GM21576 (cell line): Measurements from ENCODE around the gene ELF4.
A peak's percentile ranks its signal among the peaks of the same experiment; 100 is the strongest.
"Not testable (repeated sequence)": the region's sequence is repeated elsewhere in the genome, so short reads cannot be mapped to it uniquely, and the experiment has no call there.

ENCODE experiments used
- ATAC-seq: cut with Tn5 transposase; IDR thresholded peaks from one replicate; pipeline ENCODE4 v1.9.1; 2021; ENCODE audit warnings: mild to moderate bottlenecking, moderate library complexity; ENCODE audit not compliant: unreplicated experiment

The ELF4 gene

DNA sequence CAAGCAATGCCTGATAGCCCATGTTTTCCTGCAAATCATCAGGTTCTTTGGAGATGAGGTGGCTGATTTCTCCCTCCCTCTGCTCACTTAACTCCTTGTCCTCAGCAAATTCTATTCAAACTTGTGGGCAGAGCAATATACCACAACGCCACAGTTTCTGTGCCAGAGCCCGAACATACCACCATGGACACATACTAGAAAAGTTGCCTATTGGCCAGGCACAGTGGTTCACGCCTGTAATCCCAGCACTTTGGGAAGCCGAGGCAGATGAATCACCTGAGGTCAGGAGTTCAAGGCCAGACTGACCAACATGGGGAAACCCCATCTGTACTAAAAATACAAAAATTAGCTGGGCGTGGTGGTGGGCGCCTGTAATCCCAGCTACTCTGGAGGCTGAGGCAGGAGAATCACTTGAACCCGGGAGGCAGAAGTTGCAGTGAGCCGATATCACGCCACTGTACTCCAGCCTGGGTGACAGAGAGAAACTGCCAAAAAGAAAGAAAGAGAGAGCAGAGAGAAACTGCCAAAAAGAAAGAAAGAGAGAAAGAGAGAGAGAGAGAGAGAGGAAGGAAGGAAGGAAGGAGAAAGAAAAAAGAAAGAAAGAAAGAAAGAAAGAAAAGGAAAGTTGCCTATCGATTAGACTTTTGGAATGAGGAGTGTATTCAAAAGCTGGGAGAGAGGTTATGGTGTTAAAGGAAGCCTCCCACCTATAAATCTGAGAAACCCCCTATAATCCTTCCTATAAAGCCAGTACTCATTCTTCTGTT, 5.0 kb upstream of the ELF4 start:
- ATAC-seq = not testable (repeated sequence)

GRCh38 chrX:130114141-130114588, 3.9 kb upstream of the ELF4 start:
- ATAC-seq = no peak

GRCh38 chrX:130111220-130112154, 1.2 kb upstream of the ELF4 start:
- no peak for ATAC-seq

DNA sequence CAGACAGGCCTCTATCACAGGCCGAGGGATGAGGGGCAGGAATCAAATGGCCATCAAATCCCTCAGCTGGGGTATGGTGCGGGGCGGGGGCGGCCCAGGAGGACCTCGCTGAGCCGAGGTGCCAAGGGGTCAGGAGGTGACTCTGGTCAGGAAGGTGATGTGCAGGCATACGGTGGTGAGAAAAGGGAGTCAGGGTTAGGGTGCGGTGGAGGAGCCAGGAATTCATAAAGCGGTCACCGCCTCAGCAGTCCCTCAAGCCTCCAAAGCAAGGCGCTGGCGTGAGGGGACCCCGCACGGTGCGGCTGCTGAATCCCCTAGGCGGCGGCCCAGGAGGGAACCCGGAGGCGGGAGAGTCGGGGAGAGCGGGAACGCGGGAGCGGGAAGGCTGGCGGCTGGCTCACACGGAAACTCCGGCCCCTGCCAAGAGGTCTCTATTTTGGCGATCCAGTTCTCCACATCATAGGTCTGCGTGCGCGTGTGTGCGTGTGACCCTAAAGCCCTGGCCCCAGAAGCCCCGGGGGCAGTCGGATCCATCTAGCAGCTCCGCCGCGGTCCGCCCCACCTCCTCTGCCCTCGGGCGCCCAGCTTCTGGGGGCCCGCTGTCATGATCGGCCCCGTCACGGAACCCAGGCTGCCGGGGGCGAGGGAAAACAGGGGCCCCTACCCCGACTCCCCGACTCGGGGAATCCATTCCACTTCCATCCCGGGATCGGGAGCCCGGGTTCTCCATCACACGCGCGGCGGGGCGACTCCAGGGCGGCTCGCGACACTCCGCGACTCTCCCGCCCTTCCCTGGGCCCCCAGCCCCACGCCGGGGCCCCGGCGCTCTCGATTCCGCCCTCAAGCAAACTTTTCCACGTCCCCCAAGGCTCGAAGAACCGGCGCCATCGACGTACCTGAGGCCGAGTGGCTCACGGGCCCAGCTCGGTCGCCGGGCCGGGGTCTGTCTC, 593 bp downstream of the ELF4 start:
- no peak for ATAC-seq

GRCh38 chrX:130108647-130109428, 1.5 kb downstream of the ELF4 start:
- peak; percentile 80 for ATAC-seq

DNA sequence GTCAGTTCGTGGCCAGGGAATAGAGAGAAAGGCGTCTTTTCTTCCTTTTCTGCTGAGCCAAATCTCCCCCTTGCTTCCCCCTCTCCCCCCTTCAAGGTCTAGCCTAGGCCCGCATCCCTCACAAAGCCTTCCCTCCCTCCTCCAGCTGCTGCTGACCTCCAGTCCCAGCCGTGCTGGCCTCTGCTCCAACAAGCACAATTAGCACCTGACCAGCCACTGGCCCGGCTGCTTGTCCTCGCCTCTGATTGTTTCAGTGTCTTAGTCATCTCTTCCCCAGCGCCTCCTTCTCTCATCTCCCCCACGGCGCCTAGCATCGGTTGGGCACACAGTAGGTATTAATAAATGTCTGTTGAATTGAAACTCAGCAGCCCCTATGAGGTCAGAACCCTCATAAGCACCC, 4.2 kb downstream of the ELF4 start:
- ATAC-seq = no peak

DNA sequence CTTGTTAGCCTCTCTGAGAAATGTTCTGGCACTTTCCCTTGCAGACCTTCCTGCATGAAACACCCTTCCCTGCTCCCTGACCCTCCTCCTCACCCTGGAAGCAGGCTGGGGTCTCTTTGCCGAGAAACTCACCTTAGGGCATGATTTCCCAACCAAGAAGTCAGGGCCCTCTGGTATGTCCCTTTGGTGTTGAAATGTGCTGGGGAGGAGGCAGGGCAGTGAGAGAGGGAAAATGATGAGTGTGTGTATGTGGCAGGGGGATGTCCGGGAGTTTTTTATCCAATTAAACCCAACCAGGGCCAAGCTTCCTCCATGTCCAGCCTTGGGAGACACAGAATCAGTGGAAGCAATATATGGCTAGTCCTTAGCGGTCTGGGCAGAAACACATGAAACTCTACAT, 5.1 kb downstream of the ELF4 start:
- ATAC-seq = no peak

DNA sequence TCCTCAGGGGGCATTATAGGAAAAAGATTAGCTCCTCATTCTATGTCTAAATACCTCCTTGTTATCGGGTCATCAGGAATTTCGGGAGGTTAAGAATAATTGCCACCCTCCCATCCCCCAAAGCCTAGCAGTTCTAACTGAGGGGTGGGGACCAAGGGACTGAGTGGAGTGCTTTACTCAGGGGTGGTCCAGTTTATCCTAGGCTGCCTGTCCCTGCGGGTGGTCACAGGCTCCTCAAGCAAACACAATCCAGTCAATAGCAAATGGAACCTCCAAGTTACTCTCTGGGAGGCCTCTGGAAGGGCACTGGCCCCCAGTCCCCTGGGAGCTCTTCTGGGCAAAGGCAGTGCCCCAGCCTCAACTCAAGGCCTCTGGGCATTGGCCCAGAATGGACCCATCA, 6.7 kb downstream of the ELF4 start:
- no peak for ATAC-seq

DNA sequence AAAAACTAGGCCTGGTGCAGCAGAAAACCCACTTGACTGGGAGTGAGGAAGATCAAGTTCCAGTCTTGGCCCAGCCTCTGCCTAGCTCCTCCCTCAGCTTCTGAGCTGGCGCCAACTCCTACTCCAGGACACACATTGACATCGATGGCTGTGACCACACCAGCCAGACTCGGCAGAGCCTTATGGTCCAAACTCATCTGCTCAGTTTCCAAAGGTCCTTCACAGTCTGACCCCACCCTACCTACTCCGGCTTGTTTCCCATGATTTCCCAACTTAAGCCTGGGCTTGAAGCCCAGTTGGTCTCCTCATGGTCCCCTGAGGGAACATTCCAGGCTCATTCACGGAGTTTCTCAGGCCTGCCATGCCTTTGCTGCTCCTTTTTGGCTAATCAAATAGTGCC, 10.1 kb downstream of the ELF4 start:
- no peak for ATAC-seq

- ATAC-seq = no peak
Observed at GRCh38 chrX:130098210-130098552, 12.1 kb downstream of the ELF4 start.

DNA sequence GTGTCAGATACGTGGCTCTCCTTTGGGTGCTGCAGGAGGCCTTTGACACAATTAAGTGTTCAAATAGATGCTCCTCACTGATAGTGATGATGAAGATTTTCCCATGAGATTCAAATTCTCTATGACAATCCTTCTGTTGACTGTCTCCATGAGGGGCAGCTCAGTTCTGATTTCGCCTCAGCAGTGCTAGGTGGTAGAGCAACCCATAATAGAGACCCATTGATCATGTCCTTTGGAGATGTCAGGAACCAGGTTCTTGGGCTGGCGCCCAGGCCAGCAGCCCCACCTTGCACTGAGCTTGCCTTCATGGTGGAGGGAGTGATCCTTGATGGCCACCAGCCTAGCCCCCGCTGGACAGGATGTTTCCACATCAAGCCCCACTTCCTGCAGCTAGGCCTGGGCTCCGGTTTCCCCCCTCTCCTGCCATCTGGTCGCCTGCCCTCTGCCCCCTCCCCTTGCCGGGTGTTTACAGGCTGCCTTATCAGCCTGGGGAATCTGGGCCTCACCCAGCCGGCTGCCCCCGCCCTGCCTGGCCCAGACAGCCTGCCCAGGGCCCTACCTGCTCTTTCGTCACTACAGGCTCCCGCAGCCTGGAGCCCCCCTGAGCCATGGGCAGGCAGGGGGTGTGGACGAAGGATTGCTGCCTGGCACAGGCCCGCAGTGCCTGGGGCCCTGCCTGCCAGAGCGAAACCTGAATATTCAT, 12.6 kb downstream of the ELF4 start:
- no peak for ATAC-seq

DNA sequence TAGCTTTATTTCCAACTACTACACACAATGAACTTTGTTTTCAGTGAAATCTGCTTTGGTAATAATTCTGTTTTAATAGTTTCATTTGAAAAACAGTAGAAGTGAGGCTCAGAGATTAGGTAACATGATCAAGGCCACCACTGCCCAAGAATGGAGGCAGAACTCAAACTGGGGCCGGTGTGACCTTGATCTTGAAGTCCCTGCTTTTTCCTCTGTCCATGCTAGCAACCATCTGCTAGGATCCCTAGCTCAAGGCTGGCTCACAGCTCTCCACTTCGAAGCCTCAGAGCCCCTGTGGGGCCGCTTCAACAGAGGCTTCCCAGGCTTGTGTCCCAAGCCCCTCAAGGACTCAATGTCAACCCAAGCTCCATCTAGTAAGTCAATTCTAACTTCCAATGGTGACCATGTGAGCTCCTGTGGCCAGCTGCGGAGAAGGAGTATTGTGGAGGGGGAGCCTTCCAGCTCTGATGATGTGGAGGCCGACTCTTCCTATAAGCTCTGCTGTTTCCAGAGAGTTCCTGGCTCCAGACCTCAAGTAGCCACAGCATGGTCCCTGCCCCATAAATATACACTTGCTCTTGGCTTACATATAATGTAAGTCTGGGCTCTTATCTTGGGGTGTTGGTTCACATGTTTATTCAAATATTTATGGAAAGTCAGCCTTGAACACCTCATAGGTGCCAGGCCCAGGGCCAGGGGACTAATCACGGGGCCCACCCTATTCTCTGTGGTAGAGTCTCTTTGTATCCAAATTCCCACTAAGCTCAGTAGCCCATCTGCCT, 14.9 kb downstream of the ELF4 start:
- ATAC-seq = no peak

DNA sequence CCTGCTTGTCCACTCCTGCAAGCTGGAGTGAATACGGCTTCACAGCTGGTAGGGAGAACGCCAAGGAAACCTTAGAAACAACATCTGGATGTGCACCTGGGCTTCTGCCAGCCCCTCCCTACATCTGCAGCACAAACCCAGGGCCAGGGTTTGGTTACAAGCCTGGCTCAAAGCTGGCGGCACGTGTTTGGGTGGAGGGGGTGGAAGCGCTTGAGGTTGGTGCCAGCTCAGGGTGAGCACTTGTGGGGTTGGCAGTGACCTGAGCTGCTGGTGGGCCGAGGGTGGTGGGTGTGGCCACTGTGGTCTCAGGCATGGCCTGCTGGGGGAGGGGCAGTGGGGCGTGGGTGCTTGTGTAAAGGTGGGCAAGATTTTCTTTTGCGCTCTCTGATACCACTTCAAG, 15.6 kb downstream of the ELF4 start:
- ATAC-seq = no peak

GRCh38 chrX:130093271-130093670, 17.0 kb downstream of the ELF4 start:
- no peak for ATAC-seq

DNA sequence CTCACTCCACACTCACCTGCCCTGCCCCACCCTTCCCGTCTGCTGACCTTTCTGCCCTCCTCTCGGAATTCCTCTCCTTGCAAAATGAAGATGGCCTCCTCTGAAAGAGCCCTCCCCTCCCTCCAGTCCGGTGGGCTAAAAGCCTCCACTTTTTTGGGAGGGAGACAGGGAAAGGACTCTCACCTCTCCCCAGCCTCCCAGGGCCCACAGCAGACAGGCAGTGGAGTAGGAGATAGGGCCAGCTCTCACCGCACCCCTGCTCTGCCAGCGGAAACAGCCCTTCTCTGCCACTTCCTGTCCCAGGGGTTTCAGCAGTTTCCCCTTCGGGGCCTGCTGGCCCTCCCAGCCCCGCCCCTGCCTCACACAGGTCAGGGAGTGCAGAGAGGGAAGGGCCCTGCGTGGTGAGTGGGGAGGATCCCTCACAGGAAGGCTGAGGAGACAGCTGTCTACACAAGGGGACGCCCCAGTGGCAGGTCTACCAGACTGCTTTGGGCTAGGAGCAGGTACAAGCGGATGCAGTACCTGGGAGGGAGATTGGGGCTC, 18.2 kb downstream of the ELF4 start:
- ATAC-seq = peak; percentile 98

DNA sequence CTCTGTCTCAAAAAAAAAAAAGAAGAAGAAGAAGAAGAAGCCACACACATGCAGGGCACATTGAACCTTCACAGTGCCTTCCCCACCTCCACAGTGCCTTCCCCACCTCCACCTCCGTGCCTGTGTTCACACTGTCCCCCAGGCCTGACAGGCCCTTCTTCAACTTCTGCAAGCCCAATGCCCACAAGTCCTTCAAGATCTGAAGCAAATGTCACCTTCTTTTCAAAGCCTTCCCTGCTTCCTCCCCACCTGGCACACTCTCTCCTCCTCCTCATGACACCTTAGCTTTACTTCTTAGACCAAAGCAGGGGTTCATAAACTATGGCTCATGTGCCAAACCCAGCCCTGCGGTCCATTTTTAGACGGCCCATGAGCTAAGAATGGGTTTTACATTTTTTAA, 19.9 kb downstream of the ELF4 start:
- ATAC-seq = no peak

- ATAC-seq = peak; percentile 36
Observed at GRCh38 chrX:130086447-130087206, 23.7 kb downstream of the ELF4 start.
